Measurements from ENCODE around the gene INPP4A. TPM values are rescaled to one million over a fixed set of nuclear protein-coding genes. Genes with fewer than 3 reads are reported as not detected.
A peak's percentile ranks its signal among the peaks of the same experiment; 100 is the strongest.

Gene INPP4A
- total and polyA plus RNA-seq, 9 of the 15 experiments (the other 6 are each of a cell fraction or from before 2014, with no cell fraction given): 1.8 to 15.7 (median 8.3) TPM

DNA sequence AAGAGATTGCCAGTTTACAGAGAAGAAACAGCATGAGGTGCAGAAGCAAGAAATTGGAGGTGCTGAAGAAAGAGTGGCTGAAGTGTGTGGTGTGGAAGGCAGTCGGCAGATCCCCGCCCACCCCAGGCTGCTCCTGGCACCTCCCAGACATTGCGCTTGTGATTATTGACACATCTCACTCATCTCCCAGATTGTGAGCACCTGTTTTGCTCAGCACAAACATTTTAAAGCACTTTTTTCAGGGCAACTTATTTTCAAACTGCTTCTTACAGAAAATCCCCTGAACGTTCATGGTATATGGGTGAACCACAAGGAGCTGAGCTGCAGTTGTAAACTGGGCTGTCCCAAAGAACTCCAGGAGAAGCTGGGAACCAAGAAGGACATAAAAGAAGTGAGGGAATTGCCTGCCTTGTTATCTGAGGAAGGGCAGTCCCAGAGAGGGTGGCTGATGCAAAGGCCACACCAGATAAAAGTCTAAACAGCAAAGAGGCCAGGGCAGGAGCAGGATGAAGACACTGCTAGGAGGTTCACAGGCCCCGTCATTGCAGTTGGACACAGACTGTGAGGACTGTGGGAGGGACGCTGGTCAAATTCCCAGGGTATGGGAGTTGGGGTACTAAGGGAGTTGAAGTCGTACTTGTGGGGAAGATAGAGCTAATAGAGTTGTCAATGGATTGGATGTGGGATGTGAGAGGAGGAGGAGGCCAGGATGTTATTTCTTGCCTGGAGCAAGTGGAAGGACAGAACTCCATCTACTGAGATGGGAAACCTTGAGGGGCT is 65.1 kb downstream of the INPP4A start (continued):
- TF ChIP-seq ZNF407 (IDR thresholded peaks at IDR 0.05; ENCODE audit: low read depth): no peak
- no peak for TF ChIP-seq HDAC8 (tag; IDR thresholded peaks at IDR 0.05)
- peak; percentile 50 for TF ChIP-seq NCOR1 (IDR thresholded peaks at IDR 0.05)
- TF ChIP-seq ZNF592 (IDR thresholded peaks at IDR 0.05): 0 out of 2 replicates have a peak, but pooled peaks have one; percentile 51
- TF ChIP-seq IRF1 (CRISPR knock-in tag; IDR thresholded peaks at IDR 0.05; ENCODE audit: borderline replicate concordance): no peak
- TF ChIP-seq TCF3 (CRISPR knock-in tag; IDR thresholded peaks at IDR 0.05): peak; percentile 70
- TF ChIP-seq KAT2B (IDR thresholded peaks at IDR 0.05; ENCODE audit: low read depth, low read length): no peak
- no peak for TF ChIP-seq BRF2 (IDR thresholded peaks at IDR 0.05; ENCODE audit: borderline replicate concordance, insufficient read depth, insufficient read length)
- TF ChIP-seq ZBTB17 (CRISPR knock-in tag; IDR thresholded peaks at IDR 0.05): no peak
- TF ChIP-seq, protein P1, sequence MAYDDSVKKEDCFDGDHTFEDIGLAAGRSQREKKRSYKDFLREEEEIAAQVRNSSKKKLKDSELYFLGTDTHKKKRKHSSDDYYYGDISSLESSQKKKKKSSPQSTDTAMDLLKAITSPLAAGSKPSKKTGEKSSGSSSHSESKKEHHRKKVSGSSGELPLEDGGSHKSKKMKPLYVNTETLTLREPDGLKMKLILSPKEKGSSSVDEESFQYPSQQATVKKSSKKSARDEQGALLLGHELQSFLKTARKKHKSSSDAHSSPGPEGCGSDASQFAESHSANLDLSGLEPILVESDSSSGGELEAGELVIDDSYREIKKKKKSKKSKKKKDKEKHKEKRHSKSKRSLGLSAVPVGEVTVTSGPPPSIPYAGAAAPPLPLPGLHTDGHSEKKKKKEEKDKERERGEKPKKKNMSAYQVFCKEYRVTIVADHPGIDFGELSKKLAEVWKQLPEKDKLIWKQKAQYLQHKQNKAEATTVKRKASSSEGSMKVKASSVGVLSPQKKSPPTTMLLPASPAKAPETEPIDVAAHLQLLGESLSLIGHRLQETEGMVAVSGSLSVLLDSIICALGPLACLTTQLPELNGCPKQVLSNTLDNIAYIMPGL (CRISPR knock-in tag; IDR thresholded peaks at IDR 0.05): no peak
